ENCODE results near the gene EFS.
"Not testable (repeated sequence)": the region's sequence is repeated elsewhere in the genome, so short reads cannot be mapped to it uniquely, and the experiment has no call there.

EFS gene, protein sequence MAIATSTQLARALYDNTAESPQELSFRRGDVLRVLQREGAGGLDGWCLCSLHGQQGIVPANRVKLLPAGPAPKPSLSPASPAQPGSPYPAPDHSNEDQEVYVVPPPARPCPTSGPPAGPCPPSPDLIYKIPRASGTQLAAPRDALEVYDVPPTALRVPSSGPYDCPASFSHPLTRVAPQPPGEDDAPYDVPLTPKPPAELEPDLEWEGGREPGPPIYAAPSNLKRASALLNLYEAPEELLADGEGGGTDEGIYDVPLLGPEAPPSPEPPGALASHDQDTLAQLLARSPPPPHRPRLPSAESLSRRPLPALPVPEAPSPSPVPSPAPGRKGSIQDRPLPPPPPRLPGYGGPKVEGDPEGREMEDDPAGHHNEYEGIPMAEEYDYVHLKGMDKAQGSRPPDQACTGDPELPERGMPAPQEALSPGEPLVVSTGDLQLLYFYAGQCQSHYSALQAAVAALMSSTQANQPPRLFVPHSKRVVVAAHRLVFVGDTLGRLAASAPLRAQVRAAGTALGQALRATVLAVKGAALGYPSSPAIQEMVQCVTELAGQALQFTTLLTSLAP

DNA sequence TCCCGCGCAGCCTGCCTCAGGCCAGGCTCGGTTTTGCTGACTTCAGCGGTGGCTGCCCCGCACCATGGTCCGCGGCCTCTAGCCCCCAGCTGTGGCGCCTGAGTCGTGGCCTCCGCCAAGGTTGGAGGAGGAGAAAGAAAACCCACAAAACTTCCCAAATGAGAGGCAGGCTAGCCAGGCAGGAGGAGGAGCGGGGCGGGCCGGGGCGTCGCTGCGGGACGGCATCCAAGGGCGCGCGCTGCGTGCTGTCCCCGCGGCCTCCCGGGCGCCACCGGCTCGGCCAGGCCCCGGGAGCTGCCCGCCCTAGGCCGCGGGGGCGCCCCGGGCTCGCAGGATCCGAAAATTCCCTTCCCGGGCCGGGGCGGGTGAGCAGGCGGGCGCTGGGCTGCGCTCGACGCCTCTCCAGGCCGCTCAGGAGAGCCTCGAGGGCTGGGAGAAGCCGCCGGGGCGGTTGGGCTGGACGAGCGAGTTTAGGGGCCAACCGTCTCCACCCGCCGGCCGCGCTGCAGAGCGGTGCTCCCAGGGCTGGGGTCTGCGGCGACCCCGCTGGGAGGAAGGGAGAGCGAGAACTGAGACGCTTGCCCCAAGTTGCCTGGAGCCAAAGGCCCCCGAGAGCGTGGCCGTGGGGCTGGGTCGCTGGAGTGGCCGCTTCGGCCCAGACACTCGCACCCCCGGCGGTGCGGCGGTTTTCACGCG lies at the start of gene EFS:
EFS (minus strand) TSS at position 137 of the 696 bp plus-strand sequence. CDS start 147 bp downstream, outside the sequence.
- no peak for DNase-seq

DNA sequence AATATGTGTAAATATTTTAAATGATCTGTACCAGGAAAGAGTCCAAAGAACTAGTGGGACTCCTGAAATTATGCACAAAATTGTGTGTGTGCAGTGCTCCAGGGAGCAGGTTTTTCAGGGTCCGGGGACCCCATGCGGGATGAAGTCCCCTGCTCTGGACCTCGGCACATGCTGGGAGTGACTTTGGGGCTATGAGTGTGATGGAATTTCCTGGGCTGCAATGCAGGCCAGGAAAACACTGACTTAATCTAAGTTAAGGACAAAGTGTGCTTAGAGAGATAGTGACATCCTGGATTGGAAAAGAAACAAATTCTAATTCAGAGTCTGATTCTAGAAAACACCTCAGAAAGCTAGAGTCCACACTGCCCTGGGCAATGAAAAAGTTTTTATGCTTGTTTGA lies 49.3 kb upstream of the EFS start:
- no peak for DNase-seq

DNA sequence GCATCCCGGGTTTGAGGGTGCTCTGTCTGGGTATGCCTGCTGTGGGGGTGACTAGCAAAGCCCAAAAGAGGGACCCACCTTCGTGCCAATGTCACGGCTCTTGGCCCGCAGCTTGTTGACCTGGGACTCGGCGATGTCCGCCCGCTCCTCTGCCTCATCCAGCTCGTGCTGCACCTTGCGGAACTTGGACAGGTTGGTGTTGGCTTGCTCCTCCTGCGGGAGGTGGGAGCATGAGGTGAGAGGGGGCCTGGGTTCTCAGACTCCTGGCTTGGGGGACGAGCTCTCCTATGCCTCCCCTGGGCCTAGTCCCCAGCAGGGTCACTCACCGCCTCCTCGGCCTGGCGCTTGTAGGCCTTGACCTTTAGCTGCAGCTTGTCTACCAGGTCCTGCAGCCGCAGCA lies 48.7 kb upstream of the EFS start:
- no peak for DNase-seq

DNA sequence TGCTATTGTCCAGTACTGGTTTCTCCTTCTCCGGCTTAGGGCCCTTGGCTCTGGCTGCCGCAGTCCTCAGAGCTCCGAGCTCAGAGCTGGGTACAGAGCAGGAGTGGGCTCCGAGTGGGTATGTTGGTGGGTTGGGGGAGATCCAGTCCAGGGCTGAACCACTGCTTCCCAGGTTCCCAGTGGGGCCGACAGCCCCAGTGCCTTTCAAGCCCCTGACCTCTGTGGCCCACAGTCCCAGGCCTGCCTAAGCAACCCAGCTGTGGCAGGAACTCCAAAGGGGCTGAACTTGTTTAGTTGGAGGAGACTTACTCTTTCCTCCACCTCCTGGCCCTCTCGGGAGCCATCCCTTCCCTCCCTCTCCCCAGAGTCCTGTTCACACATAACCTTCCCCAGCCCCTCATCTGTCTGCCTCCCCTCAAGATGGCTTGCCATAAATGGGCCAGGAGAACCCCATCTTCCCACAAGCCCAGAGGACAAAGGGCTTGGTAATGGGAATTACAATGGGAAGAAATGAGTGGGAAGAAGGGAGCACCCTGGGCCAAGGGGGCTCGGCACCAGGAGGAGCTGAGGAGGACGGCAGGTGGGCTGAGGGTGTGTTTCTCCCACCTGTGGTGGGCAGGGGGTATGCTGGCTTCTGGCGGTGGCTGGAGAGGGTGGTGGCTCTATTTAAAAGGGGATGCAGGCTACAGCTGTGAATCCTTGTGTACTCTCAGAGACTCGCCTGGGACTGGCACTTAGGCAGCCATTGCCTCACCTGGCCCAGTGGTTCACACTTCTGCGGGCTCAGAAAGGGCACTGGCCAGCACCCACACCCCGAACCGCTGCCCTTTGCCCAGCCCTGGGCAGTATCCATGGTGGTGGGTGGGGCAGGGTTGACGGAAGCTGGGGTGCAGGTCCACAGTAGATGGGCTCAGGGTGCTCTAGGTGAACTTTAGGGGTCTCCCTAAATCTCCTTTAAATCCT lies 46.9 kb upstream of the EFS start:
- no peak for DNase-seq

DNA sequence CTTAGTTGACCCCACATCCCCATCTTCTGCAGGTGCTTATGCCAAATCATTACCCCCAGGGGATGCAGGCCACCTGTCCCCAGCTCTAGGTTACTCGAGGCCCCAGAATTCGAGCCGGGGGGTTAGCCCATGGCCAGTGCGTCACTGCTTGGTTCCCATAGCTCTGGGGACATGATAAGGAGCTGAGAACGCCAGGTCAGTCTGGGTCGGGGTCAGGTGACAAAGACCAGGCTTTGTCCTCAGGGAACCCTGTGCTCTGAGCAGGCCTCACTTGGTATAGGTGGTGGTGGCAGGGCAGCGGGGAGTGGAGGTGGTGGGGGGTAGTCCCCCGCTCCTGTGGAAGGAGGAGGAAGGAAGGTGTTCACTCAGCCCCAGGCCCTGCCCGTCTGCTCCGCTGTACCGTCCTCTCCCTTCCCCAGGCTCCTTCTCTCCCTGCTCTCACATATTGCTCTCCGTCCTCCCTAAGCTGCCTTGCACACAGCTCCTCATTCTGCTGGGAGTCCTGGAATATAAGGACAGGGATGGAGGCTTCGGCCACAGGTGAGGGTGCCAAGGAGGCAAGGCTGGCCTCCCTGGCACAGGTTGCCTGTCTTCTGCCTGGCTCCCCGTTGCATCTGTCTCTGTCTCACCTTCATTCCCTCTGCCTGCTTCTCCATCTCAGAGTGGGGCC lies 45.1 kb upstream of the EFS start:
- DNase-seq: no peak

DNA sequence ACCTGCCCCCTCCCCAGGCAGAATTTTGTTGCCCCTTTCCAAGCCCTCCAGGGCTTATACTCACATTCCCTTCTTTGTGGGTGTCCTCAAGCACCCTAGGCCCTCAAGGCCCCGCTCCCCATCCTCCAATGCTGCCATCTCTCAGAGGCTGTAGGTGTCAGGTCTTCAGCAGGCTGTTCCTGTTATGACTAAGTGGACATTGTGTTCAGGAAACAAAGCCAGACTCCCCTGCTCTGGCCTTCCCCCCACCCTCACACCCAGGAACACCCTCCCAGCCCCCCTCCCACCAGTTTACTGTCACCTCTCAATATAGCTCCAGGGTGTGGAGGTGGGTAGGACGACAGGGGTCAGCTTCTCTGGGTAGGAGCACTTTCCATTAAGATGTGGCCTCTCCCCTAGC lies 44.5 kb upstream of the EFS start:
- DNase-seq: no peak

DNA sequence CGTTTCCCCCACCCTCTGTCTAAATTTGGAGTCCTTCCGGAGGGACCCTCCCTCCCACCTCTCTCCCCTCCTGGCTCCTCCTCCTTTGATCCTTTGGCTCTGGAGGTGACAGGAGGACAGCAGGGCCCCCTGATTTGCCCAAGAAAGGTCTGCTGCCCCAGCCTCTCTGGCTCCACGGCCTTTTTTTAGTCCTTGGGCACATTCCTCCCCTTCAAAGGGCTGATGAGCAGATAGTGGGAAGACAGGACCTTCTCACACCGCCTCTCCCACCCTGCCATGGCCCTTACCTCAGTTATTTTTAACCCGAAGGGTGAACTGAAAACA lies 43.3 kb upstream of the EFS start:
- no peak for DNase-seq

DNA sequence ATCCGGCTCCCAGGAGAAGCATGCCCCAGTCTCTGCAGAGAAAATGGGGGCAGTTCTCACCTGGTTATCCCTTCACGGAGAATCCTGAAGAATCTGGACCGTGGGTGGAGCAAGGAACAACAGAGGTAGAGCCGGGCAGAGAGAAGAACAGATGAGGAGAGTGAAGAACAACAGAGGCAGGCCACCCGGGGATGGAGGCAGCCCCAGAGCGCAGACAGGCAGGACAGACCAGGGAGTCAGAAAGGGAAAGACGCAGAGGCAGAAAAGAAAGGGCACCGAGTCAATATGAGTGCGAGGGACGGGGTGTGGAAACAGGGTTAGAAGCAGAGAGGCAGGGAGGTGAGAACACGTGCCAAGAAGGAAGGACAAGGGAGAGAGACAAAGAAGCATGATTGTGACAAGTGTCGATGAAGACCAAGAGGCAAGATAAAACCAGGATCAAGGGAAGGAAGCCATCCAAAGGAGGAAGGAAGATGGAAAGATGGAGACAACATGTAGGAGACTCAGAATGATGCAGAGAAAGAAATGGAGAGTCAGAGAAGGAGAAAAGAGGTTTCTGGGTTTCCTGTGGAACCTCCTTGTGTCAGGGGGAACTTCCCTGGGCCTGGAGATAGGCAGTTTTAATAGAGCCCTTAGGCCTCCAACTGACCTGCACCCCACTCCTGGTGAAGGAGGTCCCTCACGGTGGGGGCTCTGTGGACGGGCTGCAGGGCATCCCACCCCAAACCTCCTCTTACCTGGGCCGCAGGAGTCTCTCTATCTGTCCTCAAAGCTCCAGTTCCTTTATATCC lies 42.7 kb upstream of the EFS start, which contains the start of gene MYH6:
MYH6 (minus strand) TSS at position 758 of the 791 bp plus-strand sequence. CDS start 1,050 bp downstream, outside the sequence.
- no peak for DNase-seq

DNA sequence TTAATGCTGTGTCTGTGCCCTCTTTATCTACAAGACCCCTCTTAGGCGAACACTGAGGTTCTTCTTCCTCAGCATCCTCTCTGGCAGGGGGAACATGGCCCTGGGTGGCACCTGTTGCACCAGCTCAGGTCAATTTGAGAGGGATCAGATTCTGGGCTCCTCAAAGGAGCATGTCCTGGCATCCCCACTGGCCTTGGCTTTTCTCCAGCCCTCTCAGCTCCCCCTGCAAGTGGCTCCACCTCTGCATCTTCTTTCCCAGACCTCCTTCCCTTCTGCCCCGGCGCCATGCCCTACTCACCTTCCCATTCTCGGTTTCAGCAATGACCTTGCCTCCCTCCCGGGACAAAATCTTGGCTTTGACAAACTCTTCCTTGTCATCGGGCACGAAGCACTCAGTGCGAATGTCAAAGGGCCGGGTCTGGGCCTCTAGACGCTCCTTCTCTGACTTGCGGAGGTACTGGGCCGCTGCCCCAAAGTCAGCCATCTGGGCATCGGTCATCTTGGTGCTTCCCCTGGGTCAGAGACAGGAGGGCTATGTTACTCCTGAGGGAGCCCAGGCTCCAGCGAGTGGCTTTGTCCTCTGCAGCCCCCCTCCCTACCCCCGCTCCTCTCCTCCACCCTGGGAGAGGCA lies 41.9 kb upstream of the EFS start:
- DNase-seq: no peak

DNA sequence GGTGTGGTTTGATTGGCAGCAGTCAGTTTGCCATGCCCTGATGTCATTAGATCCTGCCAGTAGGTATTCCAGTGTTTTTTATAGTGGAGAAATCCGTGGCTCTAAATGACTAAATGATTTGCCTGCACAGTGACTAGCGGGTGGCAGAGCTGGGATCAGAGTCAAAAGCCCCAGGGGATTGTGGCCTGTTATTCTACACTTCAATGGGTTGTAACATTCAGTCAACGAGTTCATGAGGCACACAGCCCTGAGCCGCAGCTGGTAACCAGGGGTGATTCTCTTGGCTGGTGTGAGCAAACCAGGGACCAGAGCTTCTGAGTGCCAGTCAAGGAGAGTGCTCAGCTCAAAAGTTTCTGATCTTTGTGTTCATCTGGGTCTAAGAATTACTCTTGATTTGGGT lies 41.3 kb upstream of the EFS start:
- peak in 1 of 2 experiments; percentile 65 for DNase-seq

DNA sequence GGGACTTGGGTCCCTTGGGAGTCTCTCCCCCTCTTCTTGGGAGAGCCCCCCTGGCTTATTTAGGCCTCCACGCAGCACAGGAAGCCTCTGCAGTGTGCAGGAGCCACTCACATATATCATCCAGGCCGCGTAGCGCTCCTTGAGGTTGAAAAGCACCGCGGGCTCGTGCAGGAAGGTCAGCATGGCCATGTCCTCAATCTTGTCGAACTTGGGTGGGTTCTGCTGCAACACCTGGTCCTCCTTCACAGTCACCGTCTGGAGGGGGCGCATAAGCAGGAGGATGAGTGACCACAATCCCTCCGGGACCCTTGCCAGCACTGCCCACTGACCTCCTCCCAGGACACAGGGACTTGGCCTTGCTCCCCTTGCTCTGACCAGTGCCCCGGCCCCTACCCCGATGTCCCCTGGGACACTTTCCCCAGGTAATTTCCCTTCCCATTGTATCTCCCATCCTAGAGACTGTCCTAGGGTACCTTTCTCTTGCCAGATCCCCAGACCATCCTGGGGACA lies 40.6 kb upstream of the EFS start:
- no peak for DNase-seq

DNA sequence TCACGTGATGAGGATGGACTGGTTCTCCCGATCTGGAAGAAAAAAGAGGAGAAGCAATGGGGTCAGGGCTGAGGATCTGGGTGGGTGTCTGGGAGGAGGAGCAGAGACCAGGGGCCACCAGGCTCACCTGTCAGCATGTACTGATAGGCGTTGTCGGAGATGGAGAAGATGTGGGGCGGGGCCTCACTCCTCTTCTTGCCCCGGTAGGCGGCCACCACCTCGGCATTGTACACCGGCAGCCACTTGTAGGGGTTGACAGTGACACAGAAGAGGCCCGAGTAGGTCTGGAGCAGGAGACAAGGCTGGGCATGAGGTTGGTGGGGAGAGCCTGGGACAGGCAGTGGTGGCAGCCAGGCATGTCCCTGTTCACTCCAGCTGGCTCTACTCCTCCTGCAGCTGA lies 40.1 kb upstream of the EFS start:
- DNase-seq: no peak

DNA sequence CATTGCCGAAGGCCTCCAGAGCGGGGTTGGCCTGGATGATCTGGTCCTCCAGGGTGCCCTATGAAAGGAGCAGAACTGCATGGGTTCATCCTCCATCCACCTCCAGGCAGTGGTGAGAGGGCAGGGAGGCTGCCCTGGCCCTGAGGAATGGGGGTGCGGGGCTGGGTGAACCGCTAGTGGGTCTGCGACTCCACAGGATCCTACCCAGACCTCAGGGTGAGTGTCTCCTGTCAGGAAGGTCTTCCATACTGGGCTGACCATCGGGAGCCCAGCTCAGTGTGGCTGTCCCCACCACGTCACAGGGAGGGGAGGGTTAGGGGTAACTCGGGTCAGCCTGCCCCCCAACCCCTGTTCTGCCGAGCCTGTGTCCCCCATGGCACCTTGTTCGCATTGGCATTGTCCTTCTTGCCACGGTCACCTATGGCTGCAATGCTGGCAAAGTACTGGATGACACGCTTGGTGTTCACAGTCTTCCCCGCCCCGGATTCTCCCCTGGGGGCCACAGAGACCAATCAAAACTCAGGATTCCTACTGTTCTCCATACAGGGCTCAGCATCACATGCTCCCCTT lies 39.4 kb upstream of the EFS start:
- no peak for DNase-seq

DNA sequence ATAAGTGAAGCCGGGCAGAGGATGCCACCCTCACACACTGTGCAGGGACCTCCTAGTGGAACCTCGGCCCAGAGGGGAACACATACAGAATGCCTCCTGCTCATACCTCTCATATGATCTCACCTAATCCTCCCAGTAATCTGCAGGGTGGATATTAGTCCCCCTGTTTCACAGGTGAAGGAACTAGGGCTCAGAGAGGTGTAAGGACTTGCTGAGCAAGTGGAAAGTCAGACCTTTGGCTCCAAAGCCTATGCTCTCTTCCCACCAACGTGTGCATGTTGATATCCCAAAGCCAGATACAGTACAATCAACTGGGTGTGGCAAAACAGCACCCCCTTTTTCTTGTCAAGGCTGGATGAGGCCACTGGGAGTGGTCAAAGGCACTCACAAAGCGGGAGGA lies 38.9 kb upstream of the EFS start:
- DNase-seq: no peak

DNA sequence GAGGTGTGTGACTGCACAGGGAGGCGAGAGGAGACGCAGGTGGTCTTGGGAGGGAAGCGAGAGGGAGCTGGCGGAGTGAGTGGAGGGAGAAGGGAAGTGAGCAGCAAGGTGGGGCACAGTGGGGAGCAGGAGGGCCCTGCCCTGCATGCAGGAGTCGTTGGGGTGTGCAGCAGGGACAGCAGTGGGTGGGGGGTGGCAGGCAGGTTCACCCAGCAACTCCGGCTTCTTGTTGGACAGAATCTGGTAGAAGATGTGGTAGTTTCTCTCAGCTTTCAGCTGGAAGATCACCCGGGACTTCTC lies 38.1 kb upstream of the EFS start:
- DNase-seq: no peak

DNA sequence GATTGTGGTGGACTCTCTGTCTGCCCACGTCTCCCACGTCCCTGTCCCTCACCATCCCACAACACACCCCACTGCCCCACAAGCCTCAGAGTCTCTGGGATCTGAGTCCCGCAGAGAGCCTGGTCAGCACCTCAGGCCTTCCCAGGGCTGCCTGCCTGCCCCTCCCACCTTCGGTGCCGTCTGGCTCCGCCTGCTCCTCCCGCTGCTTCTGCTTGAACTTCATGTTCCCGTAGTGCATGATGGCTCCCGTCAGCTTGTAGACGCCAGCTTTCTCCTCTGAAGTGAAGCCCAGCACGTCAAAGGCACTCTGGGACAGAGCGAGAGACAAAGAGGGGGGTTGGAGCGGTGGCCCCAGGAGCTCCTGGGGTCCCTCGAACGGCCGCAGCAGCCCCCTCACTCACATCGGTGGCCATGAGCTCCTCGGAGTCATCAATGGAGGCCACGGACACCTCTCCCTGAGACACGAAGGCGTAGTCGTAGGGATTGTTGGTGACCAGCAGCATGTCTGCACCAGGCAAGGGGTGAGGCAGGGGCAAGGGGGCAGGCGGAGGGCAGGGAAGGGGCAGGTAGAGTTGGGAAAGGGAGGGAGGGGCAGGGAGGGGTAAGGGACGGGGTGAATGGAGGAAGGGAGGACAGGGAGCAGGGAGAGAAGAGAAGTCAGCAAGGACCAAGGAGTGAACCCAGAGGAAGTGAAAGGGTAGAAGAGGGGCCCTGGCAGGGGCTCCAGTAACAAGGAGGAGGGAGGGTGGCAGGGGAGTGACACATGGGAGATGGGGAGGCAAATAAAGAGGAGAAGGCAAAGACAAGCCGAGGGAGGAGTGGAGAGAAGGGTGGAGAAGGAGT lies 37.5 kb upstream of the EFS start:
- DNase-seq: peak in 1 of 2 experiments; percentile 10

DNA sequence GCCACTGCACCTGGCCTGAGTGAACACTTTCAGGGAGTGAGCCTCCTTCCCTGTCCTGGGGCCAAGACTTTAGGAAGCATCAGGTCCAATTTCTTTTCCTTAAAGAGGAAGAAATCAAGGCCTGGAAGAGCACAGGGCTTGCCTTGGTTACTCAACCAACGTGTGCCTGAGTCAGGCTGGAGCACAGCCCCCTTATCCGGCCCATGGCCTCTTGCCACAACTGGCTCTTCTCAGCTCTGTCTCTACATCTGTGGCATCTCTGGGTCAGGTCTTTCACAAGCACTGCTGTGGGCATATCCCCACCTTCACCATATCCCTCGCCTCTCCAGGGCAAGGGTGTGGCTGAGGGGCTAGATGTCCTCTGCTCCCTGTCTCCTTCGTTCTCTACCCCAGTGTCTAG lies 36.3 kb upstream of the EFS start:
- DNase-seq: no peak

DNA sequence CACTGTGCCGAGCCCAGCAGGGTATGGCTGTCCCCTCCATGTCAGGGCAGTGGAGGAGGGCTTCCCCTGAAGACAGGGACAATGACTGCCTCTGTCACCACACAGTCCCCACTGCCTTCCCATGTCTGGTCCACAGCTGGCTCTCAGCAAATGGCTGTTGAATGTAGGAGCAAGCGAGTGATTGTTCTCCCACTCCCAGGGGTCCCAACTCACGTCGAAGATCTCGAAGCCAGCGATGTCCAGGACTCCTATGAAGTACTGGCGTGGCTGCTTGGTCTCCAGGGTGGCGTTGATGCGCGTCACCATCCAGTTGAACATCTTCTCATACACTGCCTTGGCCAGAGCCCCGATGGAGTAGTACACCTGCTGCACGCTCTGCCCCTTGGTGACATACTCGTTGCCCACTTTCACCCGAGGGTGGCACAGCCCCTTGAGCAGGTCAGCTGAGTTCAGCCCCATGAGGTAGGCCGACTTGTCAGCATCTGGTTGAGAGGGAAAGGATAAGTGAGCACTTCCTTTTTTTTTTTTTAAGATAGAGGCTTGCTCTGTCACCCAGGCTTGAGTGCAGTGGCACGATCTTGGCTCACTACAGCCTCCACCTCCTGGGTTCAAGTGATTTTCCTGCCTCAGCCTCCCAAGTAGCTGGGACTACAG lies 35.7 kb upstream of the EFS start:
- not testable (repeated sequence) for DNase-seq

DNA sequence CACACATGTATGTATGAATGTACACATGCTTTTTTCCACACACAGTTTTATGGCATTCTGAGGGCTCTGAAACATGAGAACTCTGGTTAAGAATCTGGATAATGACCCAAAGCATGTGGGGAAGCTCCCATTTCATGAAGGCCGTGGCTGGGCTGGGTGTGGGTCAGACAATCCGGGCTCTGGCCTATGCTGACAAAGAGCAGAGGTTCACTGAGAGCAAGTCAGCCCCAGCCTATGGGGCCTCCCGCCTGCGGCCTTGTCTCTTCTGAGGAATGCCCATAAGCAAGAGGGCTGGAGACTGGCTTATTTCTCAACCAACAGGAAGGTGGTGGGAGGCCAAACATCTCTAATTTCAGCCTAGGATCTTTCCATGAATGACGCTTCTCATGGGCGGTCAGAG lies 34.6 kb upstream of the EFS start:
- DNase-seq: no peak
